A673 (cell line): Measurements from ENCODE around the gene PTPN14. TPM values are rescaled to one million over a fixed set of nuclear protein-coding genes. Genes with fewer than 3 reads are reported as not detected.

Source experiments
- BruUV-seq: library from RNA; stranded (reverse); fragments of 400-500 nt; replicated peaks from 2 replicates; lab custom pipeline; 2021; lab: Mats Ljungman, UMichigan
- CTCF ChIA-PET: fragments of 300-600 bp; sonication (Branson Sonifier 250); formaldehyde crosslinking; loops from one replicate; lab custom pipeline; 2022; ENCODE audit warnings: antibody characterized with exemption; lab: Charles Lee
- POLR2A ChIA-PET: fragments of 300-600 bp; sonication (Branson Sonifier 250); formaldehyde crosslinking; loops from one replicate; lab custom pipeline; 2022; ENCODE audit warnings: antibody characterized with exemption; ENCODE audit not compliant: low non-redundant PET; lab: Charles Lee
- DNase-seq: peaks from one replicate; pipeline ENCODE4 v3.0.0-alpha.2; 2015; ENCODE audit warnings: low spot score
- H3K27ac ChIP-seq: fragments of 200-600 bp; sonication (generic); 2 replicates; pipeline ENCODE4 v1.5.1; 2016; ENCODE audit warnings: mixed run types, low read depth, mild to moderate bottlenecking, mixed read lengths, antibody characterized with exemption, low read length; ENCODE audit not compliant: poor library complexity, severe bottlenecking
- H3K27me3 ChIP-seq: fragments of 200-600 bp; sonication (generic); replicated peaks from 2 replicates; pipeline ENCODE4 v1.6.1; 2017; ENCODE audit warnings: mixed run types, low read depth, mild to moderate bottlenecking, mixed read lengths, antibody characterized with exemption, low read length; ENCODE audit not compliant: insufficient read depth, poor library complexity
- H3K36me3 ChIP-seq: fragments of 200-600 bp; sonication (generic); 2 replicates; pipeline ENCODE4 v1.6.1; 2016; ENCODE audit warnings: mixed run types, mild to moderate bottlenecking, mixed read lengths, antibody characterized with exemption, low read length; ENCODE audit not compliant: insufficient read depth, poor library complexity, severe bottlenecking
- H3K4me1 ChIP-seq: fragments of 200-600 bp; sonication (generic); 2 replicates; pipeline ENCODE4 v1.6.1; 2017; ENCODE audit warnings: mixed run types, mild to moderate bottlenecking, mixed read lengths, antibody characterized with exemption, low read length; ENCODE audit not compliant: insufficient read depth, poor library complexity, severe bottlenecking
- H3K4me3 ChIP-seq: fragments of 200-600 bp; sonication (generic); 2 replicates; pipeline ENCODE4 v1.5.1; 2016; ENCODE audit warnings: low read depth, mixed run types, mild to moderate bottlenecking, mixed read lengths, low read length; ENCODE audit not compliant: poor library complexity, severe bottlenecking
- H3K9me3 ChIP-seq: fragments of 200-600 bp; sonication (generic); 2 replicates; pipeline ENCODE4 v1.6.1; 2016; ENCODE audit warnings: mixed run types, low read depth, mild to moderate bottlenecking, mixed read lengths, antibody characterized with exemption, low read length; ENCODE audit not compliant: poor library complexity, severe bottlenecking
- EZH2 ChIP-seq: fragments of 200-600 bp; sonication (generic); IDR thresholded peaks from 2 replicates; pipeline ENCODE4 v1.6.1; 2017; ENCODE audit warnings: borderline replicate concordance, low read depth, mild to moderate bottlenecking, mixed read lengths, antibody characterized with exemption, low read length; ENCODE audit not compliant: poor library complexity, severe bottlenecking
- intact Hi-C: fragments of 100-400 bp; cut with micrococcal nuclease; formaldehyde crosslinking; loops from one replicate; pipeline ENCODE4 v1.10.0; 2022; ENCODE audit not compliant: unreplicated experiment
- total RNA-seq: library from RNA; stranded (reverse); gene quantifications from 2 replicates; pipeline ENCODE4 v1.2.3, GENCODE V29; 2021
- TF ChIP-seq, protein P1 (sequence below): fragments of 300-800, 200-600 bp; sonication (generic); conservative IDR thresholded peaks from 2 replicates; pipeline ENCODE4 v1.5.1; 2017; ENCODE audit warnings: low read depth, mild to moderate bottlenecking, antibody characterized with exemption, low read length, moderate library complexity, mixed read lengths

PTPN14 gene
- total RNA-seq, 1 experiment from 2014 or later = 114 TPM

DNA sequence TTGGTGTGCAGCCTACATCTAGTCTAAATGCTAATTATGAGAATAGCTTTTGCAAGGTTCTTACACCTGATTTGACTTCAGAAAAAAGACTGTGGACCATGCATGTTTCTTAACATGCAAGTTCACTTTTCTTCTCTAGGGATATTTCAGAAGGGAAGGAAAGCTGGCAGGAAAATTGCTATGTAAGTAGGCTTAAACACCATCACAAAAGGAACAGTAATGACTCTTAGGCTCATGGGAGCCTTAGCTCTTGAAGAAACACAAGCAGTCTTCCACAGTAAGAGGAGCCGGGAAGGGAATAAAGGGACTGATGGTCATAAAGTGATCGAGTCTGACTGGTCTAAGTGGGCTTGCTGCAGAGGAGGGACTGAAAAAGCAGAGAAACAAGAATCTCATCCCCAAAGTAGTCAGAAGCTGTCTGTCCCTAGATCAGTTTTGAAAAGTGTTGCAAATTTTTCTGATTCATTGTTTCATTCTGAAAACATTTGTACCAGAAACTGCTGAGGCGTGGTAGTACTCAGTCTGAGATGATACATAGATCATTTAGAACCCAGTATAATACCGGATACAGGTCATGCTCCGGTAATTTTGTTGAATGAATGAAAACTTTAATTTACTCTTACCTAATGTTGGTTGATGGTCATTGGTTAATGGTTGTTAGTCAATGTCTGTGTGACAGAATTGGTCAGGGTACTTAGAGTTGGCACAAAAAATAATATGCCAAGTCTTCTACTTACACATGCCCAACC lies 229.5 kb downstream of the PTPN14 start:
- H3K27me3 ChIP-seq = no peaks in the 10 kb centered on the region
- POLR2A ChIA-PET = interaction anchor here (0.7 kb wide), 1 partner anchor 41 kb away, joined by 3 read pairs; no protein-coding TSS in a partner anchor
- no peaks in the 10 kb centered on the region for H3K9me3 ChIP-seq
- H3K4me1 ChIP-seq = peaks cover 12% of the 10 kb centered on the region
- no peaks in the 10 kb centered on the region for H3K36me3 ChIP-seq
- no peak overlapping the region for H3K4me3 ChIP-seq
- BruUV-seq = no TSS peak
- peak; percentile 54 for DNase-seq
- CTCF ChIA-PET = interaction anchor here (1.0 to 1.7 kb wide), 2 partner anchors 10 to 60 kb away, joined by 3 to 5 read pairs; no protein-coding TSS in a partner anchor
- TF ChIP-seq EZH2 = no peak
- TF ChIP-seq, protein P1, sequence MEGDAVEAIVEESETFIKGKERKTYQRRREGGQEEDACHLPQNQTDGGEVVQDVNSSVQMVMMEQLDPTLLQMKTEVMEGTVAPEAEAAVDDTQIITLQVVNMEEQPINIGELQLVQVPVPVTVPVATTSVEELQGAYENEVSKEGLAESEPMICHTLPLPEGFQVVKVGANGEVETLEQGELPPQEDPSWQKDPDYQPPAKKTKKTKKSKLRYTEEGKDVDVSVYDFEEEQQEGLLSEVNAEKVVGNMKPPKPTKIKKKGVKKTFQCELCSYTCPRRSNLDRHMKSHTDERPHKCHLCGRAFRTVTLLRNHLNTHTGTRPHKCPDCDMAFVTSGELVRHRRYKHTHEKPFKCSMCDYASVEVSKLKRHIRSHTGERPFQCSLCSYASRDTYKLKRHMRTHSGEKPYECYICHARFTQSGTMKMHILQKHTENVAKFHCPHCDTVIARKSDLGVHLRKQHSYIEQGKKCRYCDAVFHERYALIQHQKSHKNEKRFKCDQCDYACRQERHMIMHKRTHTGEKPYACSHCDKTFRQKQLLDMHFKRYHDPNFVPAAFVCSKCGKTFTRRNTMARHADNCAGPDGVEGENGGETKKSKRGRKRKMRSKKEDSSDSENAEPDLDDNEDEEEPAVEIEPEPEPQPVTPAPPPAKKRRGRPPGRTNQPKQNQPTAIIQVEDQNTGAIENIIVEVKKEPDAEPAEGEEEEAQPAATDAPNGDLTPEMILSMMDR = no peak
- H3K27ac ChIP-seq = no peak overlapping the region
- intact Hi-C loops = no loop called here

DNA sequence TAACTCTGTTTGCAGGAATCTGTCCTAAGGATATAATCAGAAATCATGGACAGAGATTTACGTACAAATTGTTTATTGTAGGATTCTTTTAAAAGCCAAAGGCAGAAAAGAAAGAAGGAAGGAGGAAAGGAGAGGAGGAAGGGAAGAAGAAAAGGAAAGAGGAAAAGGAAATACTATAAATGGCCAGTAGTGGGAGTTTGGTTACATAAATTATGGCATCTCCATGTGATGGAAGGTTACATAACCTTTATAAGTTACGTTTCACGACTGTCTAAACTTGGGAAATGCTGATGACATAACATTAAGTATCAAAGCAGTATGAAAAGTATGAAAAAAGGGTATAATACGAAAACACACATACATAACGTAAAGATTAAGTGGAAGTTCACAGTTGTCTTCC lies 231.5 kb downstream of the PTPN14 start:
- BruUV-seq = no TSS peak
- intact Hi-C loops = no loop called here
- POLR2A ChIA-PET = no interaction called here
- Histone ChIP-seq H3K4me3 (no peak overlapping the region), H3K27ac (no peak overlapping the region), H3K36me3 (no peaks in the 10 kb centered on the region), H3K9me3 (no peaks in the 10 kb centered on the region), H3K4me1 (peaks cover 12% of the 10 kb centered on the region), H3K27me3 (no peaks in the 10 kb centered on the region)
- CTCF ChIA-PET = no interaction called here
- TF ChIP-seq, protein P1 = peak; percentile 43
- TF ChIP-seq EZH2 = no peak
- no peak for DNase-seq

DNA sequence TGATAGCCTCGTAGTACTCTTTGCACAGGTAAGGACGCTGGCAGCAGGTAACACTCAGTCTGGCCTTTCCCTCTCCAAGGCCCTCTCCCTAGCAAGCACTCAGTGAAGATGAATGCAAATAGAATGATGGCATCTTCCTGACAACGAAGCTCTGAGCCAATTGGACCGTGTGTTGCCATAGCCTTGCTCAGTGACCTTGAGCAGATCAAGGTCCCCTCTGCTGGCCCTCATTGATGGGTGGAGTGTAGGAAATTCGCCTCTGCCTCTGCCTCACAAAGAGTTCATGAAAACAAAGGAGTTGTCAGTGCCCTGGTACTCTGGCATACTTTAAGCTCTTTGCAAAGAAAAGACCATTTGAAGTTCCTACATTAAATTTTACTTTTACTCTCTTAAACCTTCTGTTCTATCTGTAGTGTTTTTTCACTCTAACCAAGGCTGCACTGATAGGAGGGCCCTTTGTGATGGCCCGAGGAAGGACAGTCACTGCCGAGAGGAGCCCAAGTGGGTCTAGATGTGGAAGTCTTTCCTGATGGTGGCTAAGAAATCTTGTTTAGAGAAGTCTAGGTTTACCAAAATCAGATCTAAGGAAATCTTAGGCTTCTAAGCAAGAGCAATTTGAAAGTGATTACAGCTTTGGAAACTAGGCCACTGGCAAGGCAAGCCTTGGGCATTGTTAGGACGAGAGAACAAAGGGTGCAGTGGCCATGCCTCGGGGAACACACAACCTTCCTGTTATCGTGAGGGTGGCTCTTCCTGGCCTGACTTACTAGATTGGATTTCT lies 232.3 kb downstream of the PTPN14 start:
- POLR2A ChIA-PET = no interaction called here
- H3K9me3 ChIP-seq = no peaks in the 10 kb centered on the region

More for the DNA sequence above, 232.3 kb downstream of the PTPN14 start:
- TF ChIP-seq EZH2 = no peak
- TF ChIP-seq, protein P1 = no peak
- BruUV-seq = no TSS peak
- CTCF ChIA-PET = interaction anchor here (2.9 kb wide), 1 partner anchor 13 kb away, joined by 10 read pairs; no protein-coding TSS in a partner anchor
- Histone ChIP-seq H3K4me3 (no peak overlapping the region), H3K36me3 (no peaks in the 10 kb centered on the region), H3K27ac (no peak overlapping the region), H3K27me3 (no peaks in the 10 kb centered on the region), H3K4me1 (peaks cover 12% of the 10 kb centered on the region)
- intact Hi-C loops = no loop called here
- no peak for DNase-seq
